Ovary (tissue), 3 donors: ENCODE results near the gene DAB2IP.

Experiments used
- EP300 ChIP-seq: sonication (generic); formaldehyde crosslinking; IDR thresholded peaks from one replicate; pipeline ENCODE4 v1.6.1; 2017; ENCODE audit warnings: antibody characterized with exemption
- POLR2A ChIP-seq: fragments of 450-650 bp; IDR thresholded peaks from one replicate; pipeline ENCODE4 v1.6.1; 2017; ENCODE audit warnings: antibody characterized with exemption, mild to moderate bottlenecking, moderate library complexity
- TF ChIP-seq, protein P1 (sequence below), 3 donors: fragments of 450-650 bp in 2 of 3; fragments of 200-600 bp in 1 of 3; IDR thresholded peaks; one replicate each; pipeline versions ENCODE4 v1.5.1 to v1.8.0; 2016 to 2022; ENCODE audit warnings: antibody characterized with exemption in 3 of 3, mild to moderate bottlenecking in 1 of 3
- donor health status: DM: no; HTN: no; CAD: no.

- TF ChIP-seq, protein P1, sequence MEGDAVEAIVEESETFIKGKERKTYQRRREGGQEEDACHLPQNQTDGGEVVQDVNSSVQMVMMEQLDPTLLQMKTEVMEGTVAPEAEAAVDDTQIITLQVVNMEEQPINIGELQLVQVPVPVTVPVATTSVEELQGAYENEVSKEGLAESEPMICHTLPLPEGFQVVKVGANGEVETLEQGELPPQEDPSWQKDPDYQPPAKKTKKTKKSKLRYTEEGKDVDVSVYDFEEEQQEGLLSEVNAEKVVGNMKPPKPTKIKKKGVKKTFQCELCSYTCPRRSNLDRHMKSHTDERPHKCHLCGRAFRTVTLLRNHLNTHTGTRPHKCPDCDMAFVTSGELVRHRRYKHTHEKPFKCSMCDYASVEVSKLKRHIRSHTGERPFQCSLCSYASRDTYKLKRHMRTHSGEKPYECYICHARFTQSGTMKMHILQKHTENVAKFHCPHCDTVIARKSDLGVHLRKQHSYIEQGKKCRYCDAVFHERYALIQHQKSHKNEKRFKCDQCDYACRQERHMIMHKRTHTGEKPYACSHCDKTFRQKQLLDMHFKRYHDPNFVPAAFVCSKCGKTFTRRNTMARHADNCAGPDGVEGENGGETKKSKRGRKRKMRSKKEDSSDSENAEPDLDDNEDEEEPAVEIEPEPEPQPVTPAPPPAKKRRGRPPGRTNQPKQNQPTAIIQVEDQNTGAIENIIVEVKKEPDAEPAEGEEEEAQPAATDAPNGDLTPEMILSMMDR (IDR thresholded peaks at IDR 0.05): no peak
- TF ChIP-seq POLR2A (no peak), EP300 (no peak)
Observed at GRCh38 chr9:121622387-121623203, 28.8 kb upstream of the DAB2IP start.
